NT2/D1 (cell line): ENCODE results near the gene SEC63.

Experiments
- SUZ12 ChIP-seq: IDR thresholded peaks from 2 replicates; pipeline ENCODE4 v1.6.1; 2011; ENCODE audit not compliant: insufficient read length, insufficient read depth; ENCODE audit errors: extremely low read depth
- YY1 ChIP-seq: IDR thresholded peaks from 2 replicates; pipeline ENCODE4 v1.6.1; 2011; ENCODE audit not compliant: insufficient read length, insufficient read depth
- ZNF274 ChIP-seq: IDR thresholded peaks from 2 replicates; pipeline ENCODE4 v1.6.1; 2011; ENCODE audit warnings: mild to moderate bottlenecking, low read depth, low read length

GRCh38 chr6:107970255-107970654, 12.2 kb upstream of the SEC63 start:
- TF ChIP-seq ZNF274 (no peak), YY1 (no peak), SUZ12 (no peak)
